WTC11 (cell line): Measurements from ENCODE around the gene PLSCR4.

Experiments used
- CBFB ChIP-seq: sonication (generic); formaldehyde crosslinking; IDR thresholded peaks from 2 replicates; pipeline ENCODE4 v1.8.1; 2022; ENCODE audit warnings: mild to moderate bottlenecking, low read depth, missing genetic modification reagents
- CREB1 ChIP-seq: sonication (generic); formaldehyde crosslinking; IDR thresholded peaks from 2 replicates; pipeline ENCODE4 v1.8.0; 2023; ENCODE audit warnings: mild to moderate bottlenecking, missing genetic modification reagents
- JUN ChIP-seq: sonication (generic); formaldehyde crosslinking; IDR thresholded peaks from 2 replicates; pipeline ENCODE4 v1.8.0; 2023; ENCODE audit warnings: mild to moderate bottlenecking, missing genetic modification reagents
- KAT7 ChIP-seq: sonication (generic); formaldehyde crosslinking; IDR thresholded peaks from 2 replicates; pipeline ENCODE4 v1.8.1; 2023; ENCODE audit warnings: missing genetic modification reagents, mild to moderate bottlenecking, borderline replicate concordance
- NR3C1 ChIP-seq: sonication (generic); formaldehyde crosslinking; conservative IDR thresholded peaks from 2 replicates; pipeline ENCODE4 v1.8.1; 2023; ENCODE audit warnings: low read depth, mild to moderate bottlenecking, missing genetic modification reagents
- OVOL2 ChIP-seq: fragments of 250-450 bp; sonication (Bioruptor Pico); IDR thresholded peaks from 2 replicates; pipeline ENCODE4 v1.9.0; 2021; ENCODE audit warnings: mild to moderate bottlenecking, borderline replicate concordance
- RELA ChIP-seq: sonication (generic); formaldehyde crosslinking; IDR thresholded peaks from 2 replicates; pipeline ENCODE4 v1.8.1; 2022; ENCODE audit warnings: missing genetic modification reagents, mild to moderate bottlenecking, borderline replicate concordance
- SP1 ChIP-seq: sonication (generic); formaldehyde crosslinking; conservative IDR thresholded peaks from 2 replicates; pipeline ENCODE4 v1.8.1; 2022; ENCODE audit warnings: missing genetic modification reagents
- TF ChIP-seq, protein P1 (sequence below): fragments of 200-600 bp; IDR thresholded peaks from 2 replicates; pipeline ENCODE4 v1.8.0; 2022; ENCODE audit warnings: antibody characterized with exemption
- TF ChIP-seq, protein P2 (sequence below): sonication (generic); formaldehyde crosslinking; IDR thresholded peaks from 2 replicates; pipeline ENCODE4 v1.8.1; 2023; ENCODE audit warnings: mild to moderate bottlenecking, missing genetic modification reagents, moderate library complexity
- TF ChIP-seq, protein P3 (sequence below): sonication (generic); formaldehyde crosslinking; IDR thresholded peaks from 2 replicates; pipeline ENCODE4 v1.8.1; 2023; ENCODE audit warnings: mild to moderate bottlenecking, missing genetic modification reagents, borderline replicate concordance

DNA sequence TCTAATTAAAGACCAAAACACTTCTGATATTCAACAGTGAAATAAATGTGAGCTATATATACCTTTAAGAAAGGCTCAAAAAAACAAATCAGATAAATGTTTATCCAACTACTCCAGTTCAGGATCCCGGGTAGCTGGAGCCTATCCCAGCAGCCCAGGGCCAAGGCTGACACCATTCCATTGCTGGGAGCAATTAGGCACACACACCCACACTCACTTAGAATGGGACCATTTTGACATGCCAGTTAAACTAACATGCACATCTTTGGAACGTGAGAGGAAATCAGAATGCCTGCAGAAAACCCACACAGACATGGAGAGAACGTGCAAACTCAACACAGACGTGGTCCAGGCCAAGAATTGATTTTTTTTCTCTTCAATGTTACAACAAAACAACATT, 30.0 kb upstream of the PLSCR4 start:
- TF ChIP-seq, protein P1, sequence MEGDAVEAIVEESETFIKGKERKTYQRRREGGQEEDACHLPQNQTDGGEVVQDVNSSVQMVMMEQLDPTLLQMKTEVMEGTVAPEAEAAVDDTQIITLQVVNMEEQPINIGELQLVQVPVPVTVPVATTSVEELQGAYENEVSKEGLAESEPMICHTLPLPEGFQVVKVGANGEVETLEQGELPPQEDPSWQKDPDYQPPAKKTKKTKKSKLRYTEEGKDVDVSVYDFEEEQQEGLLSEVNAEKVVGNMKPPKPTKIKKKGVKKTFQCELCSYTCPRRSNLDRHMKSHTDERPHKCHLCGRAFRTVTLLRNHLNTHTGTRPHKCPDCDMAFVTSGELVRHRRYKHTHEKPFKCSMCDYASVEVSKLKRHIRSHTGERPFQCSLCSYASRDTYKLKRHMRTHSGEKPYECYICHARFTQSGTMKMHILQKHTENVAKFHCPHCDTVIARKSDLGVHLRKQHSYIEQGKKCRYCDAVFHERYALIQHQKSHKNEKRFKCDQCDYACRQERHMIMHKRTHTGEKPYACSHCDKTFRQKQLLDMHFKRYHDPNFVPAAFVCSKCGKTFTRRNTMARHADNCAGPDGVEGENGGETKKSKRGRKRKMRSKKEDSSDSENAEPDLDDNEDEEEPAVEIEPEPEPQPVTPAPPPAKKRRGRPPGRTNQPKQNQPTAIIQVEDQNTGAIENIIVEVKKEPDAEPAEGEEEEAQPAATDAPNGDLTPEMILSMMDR: no peak
- no peak for TF ChIP-seq KAT7 (CRISPR knock-in tag)
- no peak for TF ChIP-seq SP1 (CRISPR knock-in tag)
- TF ChIP-seq, protein P2, sequence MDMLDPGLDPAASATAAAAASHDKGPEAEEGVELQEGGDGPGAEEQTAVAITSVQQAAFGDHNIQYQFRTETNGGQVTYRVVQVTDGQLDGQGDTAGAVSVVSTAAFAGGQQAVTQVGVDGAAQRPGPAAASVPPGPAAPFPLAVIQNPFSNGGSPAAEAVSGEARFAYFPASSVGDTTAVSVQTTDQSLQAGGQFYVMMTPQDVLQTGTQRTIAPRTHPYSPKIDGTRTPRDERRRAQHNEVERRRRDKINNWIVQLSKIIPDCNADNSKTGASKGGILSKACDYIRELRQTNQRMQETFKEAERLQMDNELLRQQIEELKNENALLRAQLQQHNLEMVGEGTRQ (CRISPR knock-in tag): no peak
- no peak for TF ChIP-seq JUN (CRISPR knock-in tag)
- no peak for TF ChIP-seq RELA (CRISPR knock-in tag)
- TF ChIP-seq CBFB (CRISPR knock-in tag): no peak
- TF ChIP-seq, protein P3, sequence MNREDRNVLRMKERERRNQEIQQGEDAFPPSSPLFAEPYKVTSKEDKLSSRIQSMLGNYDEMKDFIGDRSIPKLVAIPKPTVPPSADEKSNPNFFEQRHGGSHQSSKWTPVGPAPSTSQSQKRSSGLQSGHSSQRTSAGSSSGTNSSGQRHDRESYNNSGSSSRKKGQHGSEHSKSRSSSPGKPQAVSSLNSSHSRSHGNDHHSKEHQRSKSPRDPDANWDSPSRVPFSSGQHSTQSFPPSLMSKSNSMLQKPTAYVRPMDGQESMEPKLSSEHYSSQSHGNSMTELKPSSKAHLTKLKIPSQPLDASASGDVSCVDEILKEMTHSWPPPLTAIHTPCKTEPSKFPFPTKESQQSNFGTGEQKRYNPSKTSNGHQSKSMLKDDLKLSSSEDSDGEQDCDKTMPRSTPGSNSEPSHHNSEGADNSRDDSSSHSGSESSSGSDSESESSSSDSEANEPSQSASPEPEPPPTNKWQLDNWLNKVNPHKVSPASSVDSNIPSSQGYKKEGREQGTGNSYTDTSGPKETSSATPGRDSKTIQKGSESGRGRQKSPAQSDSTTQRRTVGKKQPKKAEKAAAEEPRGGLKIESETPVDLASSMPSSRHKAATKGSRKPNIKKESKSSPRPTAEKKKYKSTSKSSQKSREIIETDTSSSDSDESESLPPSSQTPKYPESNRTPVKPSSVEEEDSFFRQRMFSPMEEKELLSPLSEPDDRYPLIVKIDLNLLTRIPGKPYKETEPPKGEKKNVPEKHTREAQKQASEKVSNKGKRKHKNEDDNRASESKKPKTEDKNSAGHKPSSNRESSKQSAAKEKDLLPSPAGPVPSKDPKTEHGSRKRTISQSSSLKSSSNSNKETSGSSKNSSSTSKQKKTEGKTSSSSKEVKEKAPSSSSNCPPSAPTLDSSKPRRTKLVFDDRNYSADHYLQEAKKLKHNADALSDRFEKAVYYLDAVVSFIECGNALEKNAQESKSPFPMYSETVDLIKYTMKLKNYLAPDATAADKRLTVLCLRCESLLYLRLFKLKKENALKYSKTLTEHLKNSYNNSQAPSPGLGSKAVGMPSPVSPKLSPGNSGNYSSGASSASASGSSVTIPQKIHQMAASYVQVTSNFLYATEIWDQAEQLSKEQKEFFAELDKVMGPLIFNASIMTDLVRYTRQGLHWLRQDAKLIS (CRISPR knock-in tag): no peak
- TF ChIP-seq CREB1: no peak
- TF ChIP-seq NR3C1 (CRISPR knock-in tag): no peak
- no peak for TF ChIP-seq OVOL2
